Tibial nerve (tissue), 4 donors: ENCODE data around the gene SLC25A1. TPM values are rescaled to one million over a fixed set of nuclear protein-coding genes. Genes with fewer than 3 reads are reported as not detected.

Experiments
- DNase-seq, 2 donors: peaks; one replicate each; pipeline ENCODE4 v3.0.0-alpha.2; 2019; ENCODE audit warnings: low spot score in 2 of 2
- H3K27ac ChIP-seq, 4 donors: fragments of 200-600 bp; sonication (generic) in 3 of 4; one replicate each; pipeline ENCODE4 v1.5.1; 2017 to 2019; ENCODE audit warnings: mild to moderate bottlenecking in 1 of 4
- H3K27me3 ChIP-seq, 2 donors: fragments of 200-600 bp; sonication (generic) in 1 of 2; one replicate each; pipeline versions ENCODE4 v1.5.1 to v1.6.0; 2017 to 2019
- H3K36me3 ChIP-seq, 3 donors: fragments of 200-600 bp; sonication (generic); one replicate each; pipeline ENCODE4 v1.5.1; 2018 to 2019
- H3K4me1 ChIP-seq, 4 donors: fragments of 200-600 bp; sonication (generic) in 3 of 4; one replicate each; pipeline ENCODE4 v1.5.1; 2017 to 2019
- H3K4me3 ChIP-seq, 4 donors: fragments of 200-600 bp; sonication (generic) in 3 of 4; one replicate each; pipeline ENCODE4 v1.5.1; 2017 to 2019; ENCODE audit warnings: mild to moderate bottlenecking in 1 of 4, moderate library complexity in 1 of 4
- H3K9me3 ChIP-seq, 4 donors: fragments of 200-600 bp; sonication (generic) in 3 of 4; one replicate each; pipeline ENCODE4 v1.5.1; 2017 to 2019
- CTCF ChIP-seq, 5 experiments: fragments of 200-600 bp in 3 of 5; fragments of 450-650 bp in 2 of 5; sonication (generic) in 3 of 5; IDR thresholded peaks; one replicate each; pipeline ENCODE4 v1.5.1; 2016 to 2019; ENCODE audit warnings: antibody characterized with exemption in 5 of 5, mild to moderate bottlenecking in 3 of 5, moderate library complexity in 2 of 5
- EP300 ChIP-seq, 2 donors: sonication (generic); formaldehyde crosslinking; IDR thresholded peaks; one replicate each; pipeline ENCODE4 v1.6.1; 2017; ENCODE audit warnings: antibody characterized with exemption in 2 of 2, mild to moderate bottlenecking in 1 of 2
- POLR2A ChIP-seq, 2 donors: fragments of 450-650 bp; IDR thresholded peaks; one replicate each; pipeline ENCODE4 v1.6.1; 2017; ENCODE audit warnings: antibody characterized with exemption in 2 of 2, mild to moderate bottlenecking in 2 of 2, moderate library complexity in 2 of 2
- WGBS, 2 donors: methylation state at CpG; one replicate each; pipeline ENCODE4 v1.1.5; 2018; 5-methylcytosine and 5-hydroxymethylcytosine counted together
- total RNA-seq, 4 donors: library from RNA; depleted of rRNA; stranded (reverse); fragments of >200 nt; gene quantifications; one replicate each; pipeline ENCODE4 v1.1.0, GENCODE V29; 2016

Gene SLC25A1
- 100 to 1,000 TPM in 1 of 4 donors, 10 to 100 TPM in 3; 46.9 to 100 (median 86.2) TPM for total RNA-seq

- Histone ChIP-seq H3K36me3 (peaks cover 0 to 22% (median 0%) of the 10 kb centered on the region in 3 donors), H3K27me3 (no peaks in the 10 kb centered on the region), H3K4me3 (peak within 1 kb of the TSS; percentile 56 to 99 (median 76)), H3K9me3 (no peaks in the 10 kb centered on the region), H3K4me1 (peaks cover 0 to 52% (median 24%) of the 10 kb centered on the region in 4 donors), H3K27ac (peak within 1 kb of the TSS; percentile 76 to 96 (median 89))
- TF ChIP-seq POLR2A (IDR thresholded peaks at IDR 0.05) = peak; percentile 67 to 93
- peak in 1 of 2 donors; percentile 48 for TF ChIP-seq EP300 (IDR thresholded peaks at IDR 0.05)
- TF ChIP-seq CTCF (IDR thresholded peaks at IDR 0.05) = peak in 1 of 5 experiments; percentile 33
- DNase-seq = peak; percentile 85 to 88
- 1 to 2% methylated on average over 28 to 32 of the region's 86 CpGs for WGBS, 2 donors
Observed at GRCh38 chr22:19178657-19179496, at the start of gene SLC25A1. SLC25A1 (minus strand) TSS chr22:19178736; CDS start chr22:19178673, 63 bp downstream.

- 83 to 84% methylated on average over 4 of the region's 4 CpGs for WGBS, 2 donors
- Histone ChIP-seq H3K9me3 (no peaks in the 10 kb centered on the region), H3K27ac (no peak overlapping the region), H3K36me3 (peaks cover 0 to 83% (median 2%) of the 10 kb centered on the region in 3 donors), H3K4me3 (no peak overlapping the region), H3K27me3 (no peaks in the 10 kb centered on the region), H3K4me1 (no peaks in the 10 kb centered on the region)
- no peak for DNase-seq
- no peak for TF ChIP-seq CTCF (IDR thresholded peaks at IDR 0.05)
- no peak for TF ChIP-seq POLR2A (IDR thresholded peaks at IDR 0.05)
- no peak for TF ChIP-seq EP300 (IDR thresholded peaks at IDR 0.05)
Observed at GRCh38 chr22:19228179-19228578, 49.6 kb upstream of the SLC25A1 start.

GRCh38 chr22:19226428-19226827 lies 47.9 kb upstream of the SLC25A1 start:
- H3K27me3 ChIP-seq = no peaks in the 10 kb centered on the region
- H3K9me3 ChIP-seq = no peaks in the 10 kb centered on the region
- peaks cover 0 to 86% (median 0%) of the 10 kb centered on the region in 3 donors for H3K36me3 ChIP-seq
- no peak overlapping the region for H3K4me3 ChIP-seq
- TF ChIP-seq EP300 (IDR thresholded peaks at IDR 0.05) (no peak), CTCF (IDR thresholded peaks at IDR 0.05) (no peak), POLR2A (IDR thresholded peaks at IDR 0.05) (no peak)
- no peak for DNase-seq
- H3K27ac ChIP-seq = no peak overlapping the region
- H3K4me1 ChIP-seq = no peaks in the 10 kb centered on the region

GRCh38 chr22:19225560-19225959 lies 47.0 kb upstream of the SLC25A1 start:
- Histone ChIP-seq H3K27ac (no peak overlapping the region), H3K4me1 (no peaks in the 10 kb centered on the region), H3K4me3 (no peak overlapping the region), H3K27me3 (no peaks in the 10 kb centered on the region), H3K36me3 (peaks cover 0 to 87% (median 0%) of the 10 kb centered on the region in 3 donors), H3K9me3 (no peaks in the 10 kb centered on the region)
- TF ChIP-seq CTCF (IDR thresholded peaks at IDR 0.05) = no peak
- TF ChIP-seq POLR2A (IDR thresholded peaks at IDR 0.05) = no peak
- TF ChIP-seq EP300 (IDR thresholded peaks at IDR 0.05) = no peak
- DNase-seq = no peak
- 77 to 88% methylated on average over 3 of the region's 3 CpGs for WGBS, 2 donors

- Histone ChIP-seq H3K9me3 (no peaks in the 10 kb centered on the region), H3K36me3 (peaks cover 0 to 86% (median 0%) of the 10 kb centered on the region in 3 donors), H3K4me1 (no peaks in the 10 kb centered on the region), H3K4me3 (no peak overlapping the region), H3K27me3 (no peaks in the 10 kb centered on the region), H3K27ac (no peak overlapping the region)
- 87 to 96% methylated on average over 7 of the region's 7 CpGs for WGBS, 2 donors
- TF ChIP-seq EP300 (IDR thresholded peaks at IDR 0.05) (no peak), CTCF (IDR thresholded peaks at IDR 0.05) (no peak), POLR2A (IDR thresholded peaks at IDR 0.05) (no peak)
- no peak for DNase-seq
Observed at GRCh38 chr22:19224985-19225384, 46.4 kb upstream of the SLC25A1 start.
